Neutrophil (primary cell): Measurements from ENCODE around the gene PPP2R5E.

Experiments used
- H3K27ac ChIP-seq: fragments of 200-600 bp; sonication (generic); 2 replicates; pipeline ENCODE4 v1.5.1; 2016; ENCODE audit warnings: mild to moderate bottlenecking, moderate library complexity
- H3K27me3 ChIP-seq: fragments of 200-600 bp; sonication (generic); 2 replicates; pipeline ENCODE4 v1.6.0; 2016; ENCODE audit warnings: mild to moderate bottlenecking
- H3K36me3 ChIP-seq: fragments of 200-600 bp; sonication (generic); 2 replicates; pipeline ENCODE4 v1.5.1; 2017
- H3K4me1 ChIP-seq, 2 experiments: fragments of 200-600 bp in 1 of 2; sonication (generic) in 1 of 2; 1 replicate in 1 of 2; 2 replicates in 1 of 2; pipeline versions ENCODE4 v1.5.1 to v1.6.1; 2013 to 2016; ENCODE audit warnings: low read depth in 1 of 2, low read length in 1 of 2, mild to moderate bottlenecking in 1 of 2, moderate library complexity in 1 of 2; ENCODE audit not compliant: control insufficient read depth in 1 of 2, insufficient read depth in 1 of 2
- H3K4me3 ChIP-seq, 2 experiments: fragments of 200-600 bp in 1 of 2; sonication (generic) in 1 of 2; 1 replicate in 1 of 2; 2 replicates in 1 of 2; pipeline ENCODE4 v1.5.1; 2013 to 2016; ENCODE audit warnings: low read depth in 1 of 2, low read length in 1 of 2, mild to moderate bottlenecking in 1 of 2, moderate library complexity in 1 of 2
- H3K9me3 ChIP-seq: fragments of 200-600 bp; sonication (generic); 2 replicates; pipeline ENCODE4 v1.5.1; 2016
- CTCF ChIP-seq: fragments of 200-600 bp; sonication (generic); IDR thresholded peaks from 2 replicates; pipeline ENCODE4 v1.5.1; 2016; ENCODE audit warnings: antibody characterized with exemption

Gene PPP2R5E

DNA sequence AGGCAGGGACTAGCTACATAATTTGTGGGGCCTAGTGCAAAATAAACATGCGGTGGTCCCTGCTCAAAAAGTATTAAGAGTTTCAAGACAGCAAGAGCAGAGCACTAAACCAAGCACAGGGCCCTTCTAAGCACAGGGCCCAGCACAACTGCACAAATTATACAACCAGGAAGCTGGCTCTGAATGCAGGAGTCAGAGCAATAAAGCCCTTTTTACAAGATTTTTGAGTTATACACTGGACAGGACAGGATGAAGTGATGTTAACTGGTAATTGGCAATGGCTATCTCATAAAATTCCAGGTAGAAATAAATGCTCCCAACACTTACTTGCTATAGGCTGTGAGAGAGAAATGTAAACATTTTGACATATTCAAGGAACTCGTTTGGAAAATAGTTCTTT, 138.3 kb downstream of the PPP2R5E start:
- Histone ChIP-seq H3K27ac (no peak overlapping the region), H3K4me1 (no peaks in the 10 kb centered on the region), H3K36me3 (no peaks in the 10 kb centered on the region), H3K4me3 (no peak overlapping the region), H3K27me3 (no peaks in the 10 kb centered on the region), H3K9me3 (no peaks in the 10 kb centered on the region)
- no peak for TF ChIP-seq CTCF

DNA sequence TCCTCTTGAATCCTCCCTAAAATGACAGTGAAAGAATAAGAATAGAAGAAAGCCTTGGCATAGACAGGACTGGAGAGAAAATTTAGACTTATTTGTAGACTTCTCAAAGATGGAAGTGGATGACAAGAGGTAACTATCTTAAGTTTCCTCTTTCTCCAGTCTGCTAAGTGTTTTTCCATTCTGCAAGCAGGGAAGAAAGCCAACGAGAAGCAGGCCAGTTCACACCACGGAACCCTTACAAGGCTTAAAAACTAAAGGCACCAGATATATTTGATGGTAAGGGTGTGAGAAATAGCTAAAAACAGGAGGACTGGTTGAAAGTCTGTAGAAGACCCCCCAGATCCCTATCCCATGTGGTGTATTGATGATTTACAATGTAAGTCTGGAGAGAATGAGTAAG, 141.5 kb downstream of the PPP2R5E start:
- no peak overlapping the region for H3K4me3 ChIP-seq
- no peak for TF ChIP-seq CTCF
- no peaks in the 10 kb centered on the region for H3K9me3 ChIP-seq
- no peaks in the 10 kb centered on the region for H3K4me1 ChIP-seq
- H3K36me3 ChIP-seq, result no peaks in the 10 kb centered on the region
- no peaks in the 10 kb centered on the region for H3K27me3 ChIP-seq
- no peak overlapping the region for H3K27ac ChIP-seq

DNA sequence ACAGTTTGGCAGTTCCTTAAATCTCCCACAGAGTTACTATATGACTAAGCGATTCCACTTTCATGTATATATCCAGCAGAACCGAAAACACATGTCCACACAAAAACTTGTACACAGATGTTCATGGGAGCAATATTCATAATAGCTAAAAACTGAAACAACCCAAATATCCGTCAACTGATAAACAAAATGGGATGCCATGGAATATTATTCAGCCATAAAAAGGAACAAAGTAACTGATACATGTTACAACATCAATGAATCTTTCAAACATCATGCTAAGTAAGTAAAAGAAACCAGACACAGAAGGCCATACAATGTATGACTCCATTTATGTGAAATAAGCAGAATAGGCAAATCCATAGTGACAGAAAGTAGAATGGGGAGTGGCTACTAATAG, 144.2 kb downstream of the PPP2R5E start:
- Histone ChIP-seq H3K27ac (no peak overlapping the region), H3K4me1 (no peaks in the 10 kb centered on the region), H3K27me3 (no peaks in the 10 kb centered on the region), H3K4me3 (no peak overlapping the region), H3K36me3 (peaks cover 11% of the 10 kb centered on the region), H3K9me3 (no peaks in the 10 kb centered on the region)
- TF ChIP-seq CTCF, result no peak

DNA sequence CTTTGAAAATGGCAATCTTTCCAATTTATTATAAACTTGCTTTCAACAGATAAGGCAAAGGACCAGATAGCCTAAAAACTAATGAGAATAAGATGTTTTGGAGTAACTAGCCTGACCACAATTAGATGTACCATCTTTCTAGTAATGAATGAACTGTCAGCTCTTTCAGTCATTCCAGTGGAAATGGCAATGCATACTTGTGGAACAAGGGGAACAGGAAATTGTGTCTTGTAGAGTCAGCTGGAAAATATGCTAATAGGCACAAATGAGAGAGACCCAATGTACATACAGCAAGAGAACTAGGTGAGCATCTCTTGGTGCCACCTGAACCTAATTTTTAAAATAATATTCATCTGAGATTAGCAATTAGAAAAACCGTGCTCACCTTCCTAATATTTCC, 148.3 kb downstream of the PPP2R5E start:
- Histone ChIP-seq H3K36me3 (peaks cover 40% of the 10 kb centered on the region), H3K4me1 (no peaks in the 10 kb centered on the region), H3K9me3 (no peaks in the 10 kb centered on the region), H3K4me3 (no peak overlapping the region), H3K27ac (no peak overlapping the region), H3K27me3 (no peaks in the 10 kb centered on the region)
- no peak for TF ChIP-seq CTCF

DNA sequence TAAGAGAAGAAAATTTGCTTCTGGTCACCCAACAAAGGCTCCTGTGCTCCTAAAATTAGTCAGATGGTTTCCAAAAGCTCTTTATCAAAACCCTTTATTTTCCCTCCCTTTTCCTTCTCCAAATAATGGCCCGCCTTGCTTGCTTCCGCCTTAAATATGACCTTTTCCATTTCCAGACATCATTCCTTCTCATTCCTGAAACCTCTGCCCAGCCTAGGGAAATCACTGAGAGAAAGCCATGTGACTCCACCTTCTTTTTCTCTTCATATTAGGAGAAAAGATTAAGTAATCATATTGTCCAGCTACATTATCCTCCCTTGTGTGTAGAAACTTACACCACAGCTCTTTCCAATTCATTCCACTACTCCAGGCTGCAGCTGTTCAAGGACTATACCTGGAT, 148.7 kb downstream of the PPP2R5E start:
- Histone ChIP-seq H3K4me3 (no peak overlapping the region), H3K4me1 (no peaks in the 10 kb centered on the region), H3K27ac (no peak overlapping the region), H3K36me3 (peaks cover 44% of the 10 kb centered on the region), H3K27me3 (no peaks in the 10 kb centered on the region), H3K9me3 (no peaks in the 10 kb centered on the region)
- TF ChIP-seq CTCF, result no peak

DNA sequence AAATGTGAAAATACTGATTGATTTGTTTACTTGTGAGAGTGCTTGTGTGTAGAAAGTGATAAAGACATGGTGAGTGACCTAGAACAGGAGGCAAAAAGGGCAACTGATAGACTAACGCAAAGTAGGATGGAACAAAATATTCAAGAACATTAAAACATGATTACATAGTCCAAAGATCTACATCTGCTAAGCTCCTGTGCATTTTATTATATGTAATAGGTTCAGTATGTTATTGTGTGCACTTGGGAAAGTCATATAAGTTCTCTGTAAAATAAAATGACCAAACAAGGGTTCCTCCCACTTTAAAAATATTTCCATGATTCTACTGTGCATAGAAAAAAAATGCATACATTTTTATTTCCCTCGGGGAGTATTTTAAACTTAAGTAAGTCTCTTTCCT, 150.2 kb downstream of the PPP2R5E start:
- H3K9me3 ChIP-seq, result no peaks in the 10 kb centered on the region
- no peaks in the 10 kb centered on the region for H3K4me1 ChIP-seq
- H3K36me3 ChIP-seq, result peaks cover 58% of the 10 kb centered on the region
- TF ChIP-seq CTCF, result no peak
- H3K4me3 ChIP-seq, result no peak overlapping the region
- H3K27ac ChIP-seq, result no peak overlapping the region
- no peaks in the 10 kb centered on the region for H3K27me3 ChIP-seq
